Mesenchymal stem cell (in vitro differentiated cells and primary cell): ENCODE measurements around the gene MATN3.

ENCODE experiments used
- DNase-seq: peaks from one replicate; pipeline ENCODE4 v3.0.0-alpha.2; 2013
- H2AFZ ChIP-seq: one replicate; pipeline ENCODE4 v1.6.1; 2013; ENCODE audit warnings: low read depth, mild to moderate bottlenecking, control low read depth, inconsistent platforms, low read length, moderate library complexity
- H2AK5ac ChIP-seq: 2 replicates; pipeline ENCODE4 v1.6.1; 2013; ENCODE audit warnings: low read length, moderate library complexity, mild to moderate bottlenecking, inconsistent platforms; ENCODE audit not compliant: severe bottlenecking
- H2BK120ac ChIP-seq: one replicate; pipeline ENCODE4 v1.6.1; 2013; ENCODE audit warnings: low read depth, mild to moderate bottlenecking, inconsistent platforms, low read length, moderate library complexity
- H2BK12ac ChIP-seq, 2 experiments: one replicate each; pipeline ENCODE4 v1.6.1; 2013; ENCODE audit warnings: inconsistent platforms in 2 of 2, low read length in 2 of 2, mild to moderate bottlenecking in 2 of 2, moderate library complexity in 2 of 2, control low read depth in 1 of 2
- H2BK15ac ChIP-seq: one replicate; pipeline ENCODE4 v1.6.1; 2013; ENCODE audit warnings: mild to moderate bottlenecking, low read depth, inconsistent platforms; ENCODE audit not compliant: poor library complexity, severe bottlenecking
- H2BK5ac ChIP-seq: 2 replicates; pipeline ENCODE4 v1.6.1; 2013; ENCODE audit warnings: low read depth, mild to moderate bottlenecking, low read length, control low read depth, inconsistent platforms; ENCODE audit not compliant: poor library complexity, severe bottlenecking
- H3K14ac ChIP-seq, 2 experiments: one replicate each; pipeline ENCODE4 v1.6.1; 2013; ENCODE audit warnings: inconsistent platforms in 2 of 2, low read length in 2 of 2, control low read depth in 1 of 2, mild to moderate bottlenecking in 1 of 2, moderate library complexity in 1 of 2
- H3K18ac ChIP-seq, 2 experiments: one replicate each; pipeline ENCODE4 v1.6.1; 2013; ENCODE audit warnings: inconsistent platforms in 2 of 2, low read length in 2 of 2, control low read depth in 1 of 2, low read depth in 1 of 2, mild to moderate bottlenecking in 1 of 2
- H3K23ac ChIP-seq, 2 experiments: one replicate each; pipeline ENCODE4 v1.6.1; 2013; ENCODE audit warnings: inconsistent platforms in 2 of 2, low read length in 2 of 2, mild to moderate bottlenecking in 2 of 2, moderate library complexity in 2 of 2, control low read depth in 1 of 2
- H3K27ac ChIP-seq: 2 replicates; pipeline ENCODE4 v1.5.1; 2013; ENCODE audit warnings: mild to moderate bottlenecking, moderate library complexity, low read length, control low read depth, inconsistent platforms; ENCODE audit not compliant: poor library complexity, severe bottlenecking
- H3K27me3 ChIP-seq, 2 experiments: 2 replicates each; pipeline versions ENCODE4 v1.6.1 to v1.7.0; 2013; ENCODE audit warnings: low read length in 2 of 2, mild to moderate bottlenecking in 2 of 2, moderate library complexity in 2 of 2, control low read depth in 1 of 2, inconsistent platforms in 1 of 2; ENCODE audit not compliant: control insufficient read depth in 1 of 2, insufficient read depth in 1 of 2
- H3K36me3 ChIP-seq, 2 experiments: 2 replicates each; pipeline versions ENCODE4 v1.6.1 to v1.7.0; 2013; ENCODE audit warnings: low read length in 2 of 2, control low read depth in 1 of 2, inconsistent platforms in 1 of 2, low read depth in 1 of 2, mild to moderate bottlenecking in 1 of 2; ENCODE audit not compliant: insufficient read depth in 2 of 2, control insufficient read depth in 1 of 2
- H3K4ac ChIP-seq, 2 experiments: one replicate each; pipeline ENCODE4 v1.6.1; 2013; ENCODE audit warnings: inconsistent platforms in 2 of 2, low read length in 2 of 2, mild to moderate bottlenecking in 2 of 2, moderate library complexity in 2 of 2, control low read depth in 1 of 2, low read depth in 1 of 2
- H3K4me1 ChIP-seq: 2 replicates; pipeline ENCODE4 v1.6.1; 2013; ENCODE audit warnings: low read depth, low read length, control low read depth; ENCODE audit not compliant: control insufficient read depth, insufficient read depth
- H3K4me2 ChIP-seq: 2 replicates; pipeline ENCODE4 v1.6.1; 2013; ENCODE audit warnings: low read length, mild to moderate bottlenecking, inconsistent platforms; ENCODE audit not compliant: poor library complexity, severe bottlenecking
- H3K4me3 ChIP-seq, 2 experiments: 2 replicates each; pipeline versions ENCODE4 v1.5.1 to v1.7.0; 2013; ENCODE audit warnings: low read length in 2 of 2, mild to moderate bottlenecking in 2 of 2, control low read depth in 1 of 2, low read depth in 1 of 2; ENCODE audit not compliant: insufficient read depth in 1 of 2
- H3K79me1 ChIP-seq: replicated peaks from 2 replicates; pipeline ENCODE4 v1.6.1; 2013; ENCODE audit warnings: mild to moderate bottlenecking, control low read depth, low read length, inconsistent platforms; ENCODE audit not compliant: poor library complexity, severe bottlenecking
- H3K9ac ChIP-seq: 2 replicates; pipeline ENCODE4 v1.7.0; 2013; ENCODE audit warnings: mild to moderate bottlenecking, low read length, moderate library complexity
- H3K9me3 ChIP-seq: 2 replicates; pipeline ENCODE4 v1.7.0; 2013; ENCODE audit warnings: mild to moderate bottlenecking, low read length; ENCODE audit not compliant: control insufficient read depth
- H4K8ac ChIP-seq: one replicate; pipeline ENCODE4 v1.6.1; 2013; ENCODE audit warnings: inconsistent platforms, mild to moderate bottlenecking, low read length, moderate library complexity
- H4K91ac ChIP-seq: one replicate; pipeline ENCODE4 v1.6.1; 2013; ENCODE audit warnings: mild to moderate bottlenecking, low read length, inconsistent platforms
- WGBS: methylation state at CpG from one replicate; pipeline ENCODE4 v1.1.7; 2013; ENCODE audit warnings: mixed read lengths; 5-methylcytosine and 5-hydroxymethylcytosine counted together

Gene MATN3

DNA sequence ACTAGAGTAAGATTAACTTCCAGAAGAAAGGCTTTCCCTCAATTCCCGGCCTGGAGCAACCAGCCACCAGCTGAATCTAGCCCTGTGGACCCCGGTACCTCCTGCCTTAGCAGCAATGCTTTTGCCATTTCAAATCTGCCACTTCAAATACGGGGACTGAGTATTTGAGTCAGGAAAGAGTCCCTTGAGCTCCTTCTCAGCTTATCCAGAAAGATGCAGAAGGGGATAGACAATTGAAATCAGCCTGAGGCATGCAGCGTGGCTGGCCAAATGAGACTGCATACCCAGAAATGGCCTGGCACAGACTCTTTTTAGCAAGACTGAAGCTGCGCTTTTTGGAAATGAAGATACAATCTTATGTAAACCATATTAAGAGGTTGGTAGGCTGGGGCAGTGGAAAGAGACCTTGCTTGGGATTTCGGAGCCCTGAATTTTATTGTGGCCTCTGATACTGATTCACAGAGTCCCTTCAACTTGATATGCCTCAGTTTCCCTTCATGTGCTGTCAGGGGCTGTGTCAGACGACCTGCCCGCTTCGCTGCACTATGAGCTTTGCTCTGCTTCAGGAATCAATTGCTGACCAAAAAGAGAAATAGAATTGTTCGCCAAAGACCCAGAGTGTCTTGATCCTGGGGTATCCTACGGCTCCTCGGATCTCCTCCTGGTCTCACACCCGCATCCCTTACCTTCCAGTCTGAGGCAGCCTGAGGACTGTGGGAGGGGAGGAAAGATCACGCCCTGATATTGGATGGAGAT lies 1.0 kb downstream of the MATN3 start:
- no peak overlapping the region for H3K9ac ChIP-seq
- no peak overlapping the region for H2BK120ac ChIP-seq
- H3K9me3 ChIP-seq = no peaks in the 10 kb centered on the region
- peak overlapping the region in 1 of 2 experiments; percentile 34 for H3K23ac ChIP-seq
- no peaks in the 10 kb centered on the region for H3K36me3 ChIP-seq
- H2BK5ac ChIP-seq = no peak overlapping the region
- no peak overlapping the region for H2BK12ac ChIP-seq
- H3K4me3 ChIP-seq = peak overlapping the region in 1 of 2 experiments; percentile 76
- no peak overlapping the region for H3K27ac ChIP-seq
- no peak overlapping the region for H3K14ac ChIP-seq
- H4K8ac ChIP-seq = no peak overlapping the region
- H3K27me3 ChIP-seq = peaks cover 0 to 22% of the 10 kb centered on the region in 2 experiments
- no peak for DNase-seq
- no peak overlapping the region for H3K18ac ChIP-seq
- no peak overlapping the region for H3K4me2 ChIP-seq
- no peaks in the 10 kb centered on the region for H3K79me1 ChIP-seq
- H4K91ac ChIP-seq = no peak overlapping the region
- H2AFZ ChIP-seq = no peak overlapping the region
- 87% methylated on average over 11 of the region's 14 CpGs for WGBS
- H2AK5ac ChIP-seq = peak overlapping the region; percentile 22
- H2BK15ac ChIP-seq = peak overlapping the region; percentile 13
- no peak overlapping the region for H3K4ac ChIP-seq
- peaks cover 9% of the 10 kb centered on the region for H3K4me1 ChIP-seq

DNA sequence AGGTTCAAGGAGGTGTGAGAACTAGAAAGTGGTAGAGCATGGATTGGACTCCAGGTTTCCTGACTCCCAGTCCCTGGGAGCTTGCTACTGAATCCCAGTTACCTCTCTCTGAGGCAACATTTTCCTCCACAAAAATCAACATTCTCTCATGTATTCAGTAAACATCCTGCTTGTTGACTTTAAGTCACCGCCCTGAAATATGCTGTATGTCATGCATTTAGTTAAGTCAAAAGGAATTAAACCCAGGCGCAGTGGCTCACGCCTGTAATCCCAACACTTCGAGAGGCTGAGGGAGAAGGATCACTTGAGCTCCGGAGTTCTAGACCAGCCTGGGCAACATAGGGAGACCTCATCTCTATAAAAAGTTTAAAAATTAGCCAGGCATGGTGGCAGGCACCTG lies 3.8 kb downstream of the MATN3 start:
- no peaks in the 10 kb centered on the region for H3K79me1 ChIP-seq
- H4K8ac ChIP-seq = no peak overlapping the region
- no peak overlapping the region for H2BK5ac ChIP-seq
- no peak overlapping the region for H2AK5ac ChIP-seq
- H3K36me3 ChIP-seq = no peaks in the 10 kb centered on the region
- no peak overlapping the region for H3K27ac ChIP-seq
- H2BK15ac ChIP-seq = no peak overlapping the region
- H3K4me1 ChIP-seq = peaks cover 9% of the 10 kb centered on the region
- H3K14ac ChIP-seq = no peak overlapping the region
- no peak overlapping the region for H3K23ac ChIP-seq
- no peak overlapping the region for H2AFZ ChIP-seq
- no peak overlapping the region for H4K91ac ChIP-seq
- no peak overlapping the region for H3K4me3 ChIP-seq
- no peak overlapping the region for H3K4me2 ChIP-seq
- no peak overlapping the region for H3K4ac ChIP-seq
- DNase-seq = peak; percentile 42
- peaks cover 0 to 22% of the 10 kb centered on the region in 2 experiments for H3K27me3 ChIP-seq
- H2BK12ac ChIP-seq = no peak overlapping the region
- no peaks in the 10 kb centered on the region for H3K9me3 ChIP-seq
- H2BK120ac ChIP-seq = no peak overlapping the region
- WGBS = 71% methylated on average over 5 of the region's 5 CpGs
- no peak overlapping the region for H3K9ac ChIP-seq
- no peak overlapping the region for H3K18ac ChIP-seq

DNA sequence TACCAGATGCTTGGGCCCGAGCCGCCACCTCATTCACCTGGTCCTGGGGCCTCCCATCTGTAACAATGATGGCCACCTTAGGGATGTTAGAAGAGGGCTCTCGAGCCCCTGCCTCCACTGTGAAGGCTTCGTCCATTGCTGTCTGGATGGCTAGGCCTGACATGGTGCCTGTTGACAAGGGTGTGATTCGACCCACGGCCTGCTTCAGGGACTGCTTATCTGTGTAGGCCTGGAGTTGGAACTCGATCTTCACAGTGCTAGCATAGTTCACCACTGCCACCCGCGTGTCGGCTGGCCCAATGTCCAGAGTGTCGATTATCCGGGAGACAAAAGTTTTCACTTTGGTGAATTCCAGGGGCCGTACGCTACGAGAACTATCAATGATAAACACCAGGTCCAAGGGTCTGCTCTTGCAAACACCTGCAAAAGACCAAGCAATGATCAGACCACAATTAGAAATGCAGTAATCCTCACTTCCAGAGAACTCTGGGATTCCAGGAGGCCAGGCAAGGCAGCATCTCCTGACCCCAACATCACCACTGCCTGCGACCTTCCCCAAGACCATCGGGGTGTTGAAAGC lies 6.5 kb downstream of the MATN3 start:
- Histone ChIP-seq H3K27me3 (peaks cover 0 to 10% of the 10 kb centered on the region in 2 experiments), H3K14ac (no peak overlapping the region), H3K4me3 (no peak overlapping the region), H2BK5ac (no peak overlapping the region), H3K9ac (no peak overlapping the region), H2AFZ (no peak overlapping the region), H3K23ac (no peak overlapping the region), H4K91ac (no peak overlapping the region), H3K79me1 (no peaks in the 10 kb centered on the region), H2BK15ac (no peak overlapping the region), H3K4me2 (no peak overlapping the region), H4K8ac (no peak overlapping the region), H2BK12ac (no peak overlapping the region), H3K4me1 (no peaks in the 10 kb centered on the region), H2BK120ac (no peak overlapping the region), H3K27ac (no peak overlapping the region), H3K18ac (no peak overlapping the region), H3K4ac (no peak overlapping the region), H2AK5ac (no peak overlapping the region), H3K9me3 (no peaks in the 10 kb centered on the region), H3K36me3 (no peaks in the 10 kb centered on the region)
- DNase-seq = no peak
- WGBS = 93% methylated on average over 17 of the region's 17 CpGs

DNA sequence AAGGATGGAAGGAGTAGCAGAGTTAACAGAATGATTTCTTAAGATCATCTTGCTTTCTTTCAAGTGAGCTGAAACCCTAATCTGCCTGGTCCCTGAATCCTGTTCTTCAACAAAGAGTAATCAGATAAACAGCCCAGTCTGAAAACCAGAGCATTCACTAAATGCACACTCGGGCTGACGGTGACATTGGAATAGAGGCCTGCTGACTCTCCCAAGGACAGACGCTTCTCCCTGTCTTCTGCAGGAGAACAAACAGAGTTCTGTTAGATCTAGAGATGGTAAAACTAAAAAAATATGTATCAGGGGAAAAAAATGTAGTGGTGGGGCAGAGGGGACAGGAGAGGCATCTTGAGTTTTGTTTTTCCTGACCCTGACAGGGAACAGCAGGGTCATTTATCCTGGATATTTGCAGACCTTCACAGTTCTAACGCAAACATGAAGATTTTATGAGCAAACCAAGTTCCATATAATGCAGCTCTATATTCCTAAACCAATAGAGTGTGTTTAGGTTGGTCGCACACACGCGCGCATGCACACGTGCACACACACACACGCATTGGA lies 7.3 kb downstream of the MATN3 start:
- H3K4me2 ChIP-seq = no peak overlapping the region
- no peaks in the 10 kb centered on the region for H3K9me3 ChIP-seq
- H2AFZ ChIP-seq = no peak overlapping the region
- no peak overlapping the region for H2BK5ac ChIP-seq
- H2BK15ac ChIP-seq = no peak overlapping the region
- H3K4ac ChIP-seq = no peak overlapping the region
- H3K27ac ChIP-seq = no peak overlapping the region
- no peak overlapping the region for H3K14ac ChIP-seq
- H3K4me1 ChIP-seq = no peaks in the 10 kb centered on the region
- no peak overlapping the region for H3K23ac ChIP-seq
- H3K18ac ChIP-seq = no peak overlapping the region
- no peak for DNase-seq
- no peak overlapping the region for H4K91ac ChIP-seq
- H4K8ac ChIP-seq = no peak overlapping the region
- no peak overlapping the region for H3K4me3 ChIP-seq
- H3K36me3 ChIP-seq = no peaks in the 10 kb centered on the region
- H3K79me1 ChIP-seq = no peaks in the 10 kb centered on the region
- WGBS = 75% methylated on average over 10 of the region's 10 CpGs
- no peak overlapping the region for H2AK5ac ChIP-seq
- H2BK12ac ChIP-seq = no peak overlapping the region
- H2BK120ac ChIP-seq = no peak overlapping the region
- peaks cover 0 to 7% of the 10 kb centered on the region in 2 experiments for H3K27me3 ChIP-seq
- no peak overlapping the region for H3K9ac ChIP-seq
